ENCODE data around the gene C19orf47.

GRCh38 chr19:40294560-40294959 is 53.6 kb downstream of the C19orf47 start:
- TF ChIP-seq, protein P1, sequence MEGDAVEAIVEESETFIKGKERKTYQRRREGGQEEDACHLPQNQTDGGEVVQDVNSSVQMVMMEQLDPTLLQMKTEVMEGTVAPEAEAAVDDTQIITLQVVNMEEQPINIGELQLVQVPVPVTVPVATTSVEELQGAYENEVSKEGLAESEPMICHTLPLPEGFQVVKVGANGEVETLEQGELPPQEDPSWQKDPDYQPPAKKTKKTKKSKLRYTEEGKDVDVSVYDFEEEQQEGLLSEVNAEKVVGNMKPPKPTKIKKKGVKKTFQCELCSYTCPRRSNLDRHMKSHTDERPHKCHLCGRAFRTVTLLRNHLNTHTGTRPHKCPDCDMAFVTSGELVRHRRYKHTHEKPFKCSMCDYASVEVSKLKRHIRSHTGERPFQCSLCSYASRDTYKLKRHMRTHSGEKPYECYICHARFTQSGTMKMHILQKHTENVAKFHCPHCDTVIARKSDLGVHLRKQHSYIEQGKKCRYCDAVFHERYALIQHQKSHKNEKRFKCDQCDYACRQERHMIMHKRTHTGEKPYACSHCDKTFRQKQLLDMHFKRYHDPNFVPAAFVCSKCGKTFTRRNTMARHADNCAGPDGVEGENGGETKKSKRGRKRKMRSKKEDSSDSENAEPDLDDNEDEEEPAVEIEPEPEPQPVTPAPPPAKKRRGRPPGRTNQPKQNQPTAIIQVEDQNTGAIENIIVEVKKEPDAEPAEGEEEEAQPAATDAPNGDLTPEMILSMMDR (conservative IDR thresholded peaks at IDR 0.05), result no peak
- no peak for TF ChIP-seq ZFX (IDR thresholded peaks at IDR 0.05)
